ENCODE measurements around the gene WWC1. TPM values are rescaled to one million over a fixed set of nuclear protein-coding genes. Genes with fewer than 3 reads are reported as not detected.

The WWC1 gene
- total and polyA plus RNA-seq, 9 of the 15 experiments (the other 6 are each of a cell fraction or from before 2014, with no cell fraction given), result under 0.01 to 0.54 (median 0.42) TPM; not detected in 6

DNA sequence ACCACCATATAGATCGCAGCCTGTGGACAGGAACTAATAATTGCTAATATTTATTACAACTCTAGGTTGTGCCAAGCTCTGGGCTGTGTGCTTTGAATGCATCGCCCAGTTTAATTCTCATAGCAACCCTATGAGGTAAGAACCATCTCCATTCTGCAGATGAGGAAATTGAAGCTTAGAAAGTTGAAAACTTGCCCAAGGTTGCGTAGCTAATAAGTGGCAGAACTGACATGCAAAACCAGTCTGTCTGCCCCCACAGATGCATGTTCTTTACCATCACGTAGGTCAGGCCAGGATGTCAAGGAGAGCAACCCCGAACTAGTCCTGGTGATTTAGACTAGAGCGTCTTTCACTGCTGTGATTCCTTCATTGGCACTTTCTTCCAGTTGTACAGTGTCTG lies 15.6 kb downstream of the WWC1 start (continued):
- TF ChIP-seq, protein P1, sequence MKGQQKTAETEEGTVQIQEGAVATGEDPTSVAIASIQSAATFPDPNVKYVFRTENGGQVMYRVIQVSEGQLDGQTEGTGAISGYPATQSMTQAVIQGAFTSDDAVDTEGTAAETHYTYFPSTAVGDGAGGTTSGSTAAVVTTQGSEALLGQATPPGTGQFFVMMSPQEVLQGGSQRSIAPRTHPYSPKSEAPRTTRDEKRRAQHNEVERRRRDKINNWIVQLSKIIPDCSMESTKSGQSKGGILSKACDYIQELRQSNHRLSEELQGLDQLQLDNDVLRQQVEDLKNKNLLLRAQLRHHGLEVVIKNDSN (CRISPR knock-in tag; IDR thresholded peaks at IDR 0.05), result no peak
- TF ChIP-seq, protein P2, sequence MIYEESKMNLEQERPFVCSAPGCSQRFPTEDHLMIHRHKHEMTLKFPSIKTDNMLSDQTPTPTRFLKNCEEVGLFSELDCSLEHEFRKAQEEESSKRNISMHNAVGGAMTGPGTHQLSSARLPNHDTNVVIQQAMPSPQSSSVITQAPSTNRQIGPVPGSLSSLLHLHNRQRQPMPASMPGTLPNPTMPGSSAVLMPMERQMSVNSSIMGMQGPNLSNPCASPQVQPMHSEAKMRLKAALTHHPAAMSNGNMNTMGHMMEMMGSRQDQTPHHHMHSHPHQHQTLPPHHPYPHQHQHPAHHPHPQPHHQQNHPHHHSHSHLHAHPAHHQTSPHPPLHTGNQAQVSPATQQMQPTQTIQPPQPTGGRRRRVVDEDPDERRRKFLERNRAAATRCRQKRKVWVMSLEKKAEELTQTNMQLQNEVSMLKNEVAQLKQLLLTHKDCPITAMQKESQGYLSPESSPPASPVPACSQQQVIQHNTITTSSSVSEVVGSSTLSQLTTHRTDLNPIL (CRISPR knock-in tag; IDR thresholded peaks at IDR 0.05), result no peak
- TF ChIP-seq, protein P3, sequence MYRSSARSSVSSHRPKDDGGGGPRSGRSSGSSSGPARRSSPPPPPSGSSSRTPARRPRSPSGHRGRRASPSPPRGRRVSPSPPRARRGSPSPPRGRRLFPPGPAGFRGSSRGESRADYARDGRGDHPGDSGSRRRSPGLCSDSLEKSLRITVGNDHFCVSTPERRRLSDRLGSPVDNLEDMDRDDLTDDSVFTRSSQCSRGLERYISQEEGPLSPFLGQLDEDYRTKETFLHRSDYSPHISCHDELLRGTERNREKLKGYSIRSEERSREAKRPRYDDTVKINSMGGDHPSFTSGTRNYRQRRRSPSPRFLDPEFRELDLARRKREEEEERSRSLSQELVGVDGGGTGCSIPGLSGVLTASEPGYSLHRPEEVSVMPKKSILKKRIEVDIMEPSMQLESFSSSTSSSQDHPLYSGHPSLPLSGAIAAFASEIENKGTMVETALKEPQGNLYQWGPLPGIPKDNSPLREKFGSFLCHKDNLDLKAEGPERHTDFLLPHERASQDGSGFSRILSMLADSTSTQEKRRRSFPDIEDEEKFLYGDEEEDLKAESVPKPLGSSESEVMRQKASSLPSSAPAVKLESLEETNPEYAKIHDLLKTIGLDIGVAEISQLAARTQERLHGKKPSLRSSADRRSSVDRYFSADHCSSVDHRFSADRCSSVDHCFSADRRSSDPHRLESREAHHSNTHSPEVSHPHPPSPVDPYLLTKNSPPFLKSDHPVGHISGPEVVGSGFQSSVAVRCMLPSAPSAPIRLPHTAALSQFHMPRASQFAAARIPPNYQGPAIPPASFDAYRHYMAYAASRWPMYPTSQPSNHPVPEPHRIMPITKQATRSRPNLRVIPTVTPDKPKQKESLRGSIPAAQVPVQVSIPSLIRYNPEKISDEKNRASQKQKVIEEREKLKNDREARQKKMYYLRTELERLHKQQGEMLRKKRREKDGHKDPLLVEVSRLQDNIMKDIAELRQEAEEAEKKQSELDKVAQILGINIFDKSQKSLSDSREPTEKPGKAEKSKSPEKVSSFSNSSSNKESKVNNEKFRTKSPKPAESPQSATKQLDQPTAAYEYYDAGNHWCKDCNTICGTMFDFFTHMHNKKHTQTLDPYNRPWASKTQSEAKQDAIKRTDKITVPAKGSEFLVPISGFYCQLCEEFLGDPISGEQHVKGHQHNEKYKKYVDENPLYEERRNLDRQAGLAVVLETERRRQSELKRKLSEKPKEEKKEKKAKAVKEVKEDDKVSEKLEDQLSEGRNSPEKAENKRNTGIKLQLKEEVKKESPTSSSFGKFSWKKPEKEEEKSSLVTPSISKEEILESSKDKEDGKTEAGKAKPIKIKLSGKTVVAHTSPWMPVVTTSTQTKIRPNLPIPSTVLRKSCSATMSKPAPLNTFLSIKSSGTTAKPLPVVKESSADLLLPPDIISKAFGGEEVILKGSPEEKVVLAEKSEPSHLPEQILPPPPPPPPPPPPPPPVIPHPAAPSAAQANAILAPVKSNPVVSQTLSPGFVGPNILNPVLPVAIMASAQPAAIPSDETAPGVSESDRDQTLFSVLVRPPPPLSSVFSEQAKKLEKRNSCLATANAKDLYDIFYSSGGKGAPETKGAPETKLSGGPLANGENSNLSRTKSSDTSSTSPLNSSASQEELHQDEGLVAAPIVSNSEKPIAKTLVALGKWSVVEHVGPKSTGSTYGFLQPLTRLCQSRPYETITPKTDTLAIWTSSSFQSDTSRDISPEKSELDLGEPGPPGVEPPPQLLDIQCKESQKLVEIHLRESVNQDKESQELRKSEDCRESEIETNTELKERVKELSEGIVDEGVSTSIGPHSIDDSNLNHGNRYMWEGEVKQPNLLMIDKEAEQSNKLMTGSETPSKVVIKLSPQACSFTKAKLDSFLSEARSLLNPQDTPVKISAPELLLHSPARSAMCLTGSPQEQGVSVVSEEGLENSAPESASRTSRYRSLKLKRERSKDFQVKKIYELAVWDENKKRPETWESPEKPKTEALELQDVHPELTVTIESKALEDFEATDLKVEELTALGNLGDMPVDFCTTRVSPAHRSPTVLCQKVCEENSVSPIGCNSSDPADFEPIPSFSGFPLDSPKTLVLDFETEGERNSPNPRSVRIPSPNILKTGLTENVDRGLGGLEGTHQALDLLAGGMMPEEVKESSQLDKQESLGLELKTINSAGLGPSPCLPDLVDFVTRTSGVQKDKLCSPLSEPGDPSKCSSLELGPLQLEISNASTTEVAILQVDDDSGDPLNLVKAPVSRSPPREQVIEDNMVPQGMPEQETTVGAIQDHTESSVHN (IDR thresholded peaks at IDR 0.05; ENCODE audit: borderline replicate concordance in 1 of 2, low read depth in 1 of 2), result no peak

Data from K562 (cell line).